Measurements from ENCODE around the gene DIPK1A.

GRCh38 chr1:92872719-92873118, 88.5 kb downstream of the DIPK1A start:
- TF ChIP-seq CTCF (IDR thresholded peaks at IDR 0.05) (no peak), POLR2AphosphoS5 (IDR thresholded peaks at IDR 0.05; ENCODE audit: insufficient read depth in 1 of 2, low read depth in 1 of 2) (no peak)
